Activated T-cell treated with anti-CD3 and anti-CD28 coated beads, Interleukin-2, amount 50 U/mL, for 48 hours (primary cell): ENCODE data around the gene TSPAN9.
A peak's percentile ranks its signal among the peaks of the same experiment; 100 is the strongest.

Experiments used
- DNase-seq, 2 experiments: peaks; one replicate each; pipeline ENCODE4 v3.0.0-alpha.2; 2020

Gene TSPAN9

GRCh38 chr12:3214526-3215365, 137.6 kb downstream of the TSPAN9 start:
- DNase-seq: no peak

GRCh38 chr12:3215410-3215975, 138.3 kb downstream of the TSPAN9 start:
- DNase-seq: no peak

- DNase-seq: no peak
These were observed 138.9 kb downstream of the TSPAN9 start for GRCh38 chr12:3216097-3216496.

- no peak for DNase-seq
These were observed 139.8 kb downstream of the TSPAN9 start for GRCh38 chr12:3216726-3217682.

GRCh38 chr12:3217683-3218079, 140.5 kb downstream of the TSPAN9 start:
- DNase-seq: no peak

GRCh38 chr12:3218228-3219171, 141.3 kb downstream of the TSPAN9 start:
- no peak for DNase-seq

- DNase-seq: no peak
These were observed 142.1 kb downstream of the TSPAN9 start for GRCh38 chr12:3219233-3219632.

- no peak for DNase-seq
These were observed 143.5 kb downstream of the TSPAN9 start for GRCh38 chr12:3220382-3221321.

- DNase-seq: no peak
These were observed 145.1 kb downstream of the TSPAN9 start for GRCh38 chr12:3222306-3222705.

GRCh38 chr12:3222979-3223378, 145.8 kb downstream of the TSPAN9 start:
- DNase-seq: no peak

- no peak for DNase-seq
These were observed 146.7 kb downstream of the TSPAN9 start for GRCh38 chr12:3223601-3224529.

GRCh38 chr12:3224530-3224903, 147.3 kb downstream of the TSPAN9 start:
- DNase-seq: no peak

GRCh38 chr12:3225154-3225795, 148.1 kb downstream of the TSPAN9 start:
- DNase-seq: peak; percentile 20 to 29

- no peak for DNase-seq
These were observed 148.6 kb downstream of the TSPAN9 start for GRCh38 chr12:3225796-3226180.

GRCh38 chr12:3226264-3226663, 149.1 kb downstream of the TSPAN9 start:
- no peak for DNase-seq

GRCh38 chr12:3227076-3227975, 150.1 kb downstream of the TSPAN9 start:
- DNase-seq: no peak

- no peak for DNase-seq
These were observed 151.4 kb downstream of the TSPAN9 start for GRCh38 chr12:3228552-3228951.

GRCh38 chr12:3229577-3229976, 152.4 kb downstream of the TSPAN9 start:
- no peak for DNase-seq
